ENCODE measurements around the gene RYR1. TPM values are rescaled to one million over a fixed set of nuclear protein-coding genes. Genes with fewer than 3 reads are reported as not detected.

The RYR1 gene
- total and polyA plus RNA-seq, 2 donors (not counting 1 experiment from before 2014, with no cell fraction given): 0.43 to 3.8 TPM

DNA sequence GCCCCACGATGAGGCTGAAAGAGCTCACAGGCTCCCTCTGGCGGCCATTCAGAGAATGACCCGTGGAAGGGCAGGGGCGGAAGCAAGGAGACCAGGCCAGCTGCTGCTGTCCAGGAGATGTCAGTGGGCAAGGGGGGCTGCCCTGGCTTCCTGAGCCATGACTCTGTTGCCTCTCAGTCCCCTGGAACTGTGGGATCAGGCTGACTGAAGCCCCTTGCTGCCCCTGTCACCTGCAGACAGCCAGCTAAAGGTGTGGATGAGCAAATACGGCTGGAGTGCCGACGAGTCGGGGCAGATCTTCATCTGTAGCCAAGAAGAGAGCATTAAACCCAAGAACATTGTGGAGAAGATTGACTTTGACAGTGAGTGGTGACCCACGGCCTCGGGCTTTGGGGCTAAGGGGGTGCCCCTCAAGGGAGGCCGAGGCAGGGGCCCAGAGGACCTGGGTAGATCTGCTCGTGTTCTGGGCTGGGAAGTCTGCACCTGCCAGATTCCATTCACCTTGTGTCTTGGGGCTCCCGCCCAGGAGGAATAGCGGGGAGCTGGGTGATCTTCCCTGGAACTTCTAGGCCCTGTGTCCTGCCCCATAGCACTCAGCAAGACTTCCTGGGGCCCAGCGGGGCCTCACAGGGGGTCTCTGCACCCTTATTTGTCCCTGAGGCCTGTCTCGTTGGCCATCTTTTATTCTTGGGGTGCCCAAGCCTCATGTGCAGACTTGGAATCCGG lies 201.4 kb downstream of the RYR1 start:
- H3K4me1 ChIP-seq (ENCODE audit: control insufficient read depth in 2 of 2, insufficient read depth in 2 of 2, low read length in 2 of 2): peaks cover 18 to 23% of the 10 kb centered on the region in 2 donors
- DNase-seq: peak; percentile 80
- H3K27ac Mint-ChIP-seq: peak overlapping the region; percentile 83
- no peaks in the 10 kb centered on the region for H3K9me3 ChIP-seq (ENCODE audit: control extremely low read depth in 1 of 3, control insufficient read depth in 2 of 3, insufficient read depth in 1 of 3, low read length in 2 of 3)
- peak overlapping the region in 1 of 2 donors; percentile 30 for H3K27ac ChIP-seq (ENCODE audit: low read length in 2 of 2)
- H3K27me3 ChIP-seq (replicated peaks in 1 of 4; ENCODE audit: control extremely low read depth in 1 of 4, control insufficient read depth in 3 of 4, insufficient read depth in 4 of 4, low read length in 3 of 4): no peaks in the 10 kb centered on the region
- CTCF ChIA-PET: interaction anchor here (0.6 to 5.7 kb wide), 44 partner anchors 8 to 907 kb away, joined by 3 to 102 read pairs (median 4); partner anchors contain the start of genes ACTN4, ECH1, EIF3K and FAM98C
- peak overlapping the region; percentile 39 for H3K4me2 ChIP-seq (replicated peaks; ENCODE audit: low read depth, low read length, poor library complexity, severe bottlenecking)
- intact Hi-C loops (cut with micrococcal nuclease): loop anchor here (1.0 to 10.0 kb wide), 3 partner anchors 50 to 120 kb away; no protein-coding TSS in a partner anchor
- POLR2A ChIA-PET: interaction anchor here (0.7 to 2.0 kb wide), 4 partner anchors 16 to 231 kb away, joined by 3 to 6 read pairs (median 4); partner anchors contain the start of gene EIF3K
- no peak overlapping the region for H3K4me3 Mint-ChIP-seq
- no peak overlapping the region for H3K9ac ChIP-seq (ENCODE audit: low read length)
- no peaks in the 10 kb centered on the region for H3K9me3 Mint-ChIP-seq (ENCODE audit: insufficient read depth)
- H3K4me1 Mint-ChIP-seq: peaks cover 21% of the 10 kb centered on the region
- no peaks in the 10 kb centered on the region for H3K27me3 Mint-ChIP-seq
- no peak overlapping the region for H3K4me3 ChIP-seq (ENCODE audit: control extremely low read depth in 1 of 5, extremely low read depth in 1 of 5, insufficient read depth in 1 of 5, low read depth in 2 of 5, low read length in 4 of 5)
- H4K20me1 ChIP-seq (ENCODE audit: control insufficient read depth, insufficient read depth, low read length, poor library complexity, severe bottlenecking): peaks cover 12% of the 10 kb centered on the region
- H3K36me3 ChIP-seq (replicated peaks in 1 of 2; ENCODE audit: control extremely low read depth in 1 of 2, control insufficient read depth in 1 of 2, extremely low read depth in 1 of 2, insufficient read depth in 2 of 2, low read length in 1 of 2): peaks cover 2 to 40% of the 10 kb centered on the region in 2 experiments
- ATAC-seq (ENCODE audit: low read depth): peak; percentile 50
- no peak for TF ChIP-seq EZH2 (IDR thresholded peaks at IDR 0.05; ENCODE audit: borderline replicate concordance, insufficient read depth, low read depth, low read length, poor library complexity, severe bottlenecking)
- TF ChIP-seq, protein P1, sequence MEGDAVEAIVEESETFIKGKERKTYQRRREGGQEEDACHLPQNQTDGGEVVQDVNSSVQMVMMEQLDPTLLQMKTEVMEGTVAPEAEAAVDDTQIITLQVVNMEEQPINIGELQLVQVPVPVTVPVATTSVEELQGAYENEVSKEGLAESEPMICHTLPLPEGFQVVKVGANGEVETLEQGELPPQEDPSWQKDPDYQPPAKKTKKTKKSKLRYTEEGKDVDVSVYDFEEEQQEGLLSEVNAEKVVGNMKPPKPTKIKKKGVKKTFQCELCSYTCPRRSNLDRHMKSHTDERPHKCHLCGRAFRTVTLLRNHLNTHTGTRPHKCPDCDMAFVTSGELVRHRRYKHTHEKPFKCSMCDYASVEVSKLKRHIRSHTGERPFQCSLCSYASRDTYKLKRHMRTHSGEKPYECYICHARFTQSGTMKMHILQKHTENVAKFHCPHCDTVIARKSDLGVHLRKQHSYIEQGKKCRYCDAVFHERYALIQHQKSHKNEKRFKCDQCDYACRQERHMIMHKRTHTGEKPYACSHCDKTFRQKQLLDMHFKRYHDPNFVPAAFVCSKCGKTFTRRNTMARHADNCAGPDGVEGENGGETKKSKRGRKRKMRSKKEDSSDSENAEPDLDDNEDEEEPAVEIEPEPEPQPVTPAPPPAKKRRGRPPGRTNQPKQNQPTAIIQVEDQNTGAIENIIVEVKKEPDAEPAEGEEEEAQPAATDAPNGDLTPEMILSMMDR (IDR thresholded peaks at IDR 0.05): peak; percentile 97
- peaks cover 5% of the 10 kb centered on the region for H3K79me2 ChIP-seq (ENCODE audit: control insufficient read depth, insufficient read depth, low read length)
- 71% methylated on average over 15 of the region's 17 CpGs for WGBS (ENCODE audit: insufficient coverage)
- no peak overlapping the region for H2AFZ ChIP-seq (ENCODE audit: insufficient read depth, low read depth, low read length, poor library complexity, severe bottlenecking)

Data from B cell (primary cell).